Measurements from ENCODE around the gene TBX19.

DNA sequence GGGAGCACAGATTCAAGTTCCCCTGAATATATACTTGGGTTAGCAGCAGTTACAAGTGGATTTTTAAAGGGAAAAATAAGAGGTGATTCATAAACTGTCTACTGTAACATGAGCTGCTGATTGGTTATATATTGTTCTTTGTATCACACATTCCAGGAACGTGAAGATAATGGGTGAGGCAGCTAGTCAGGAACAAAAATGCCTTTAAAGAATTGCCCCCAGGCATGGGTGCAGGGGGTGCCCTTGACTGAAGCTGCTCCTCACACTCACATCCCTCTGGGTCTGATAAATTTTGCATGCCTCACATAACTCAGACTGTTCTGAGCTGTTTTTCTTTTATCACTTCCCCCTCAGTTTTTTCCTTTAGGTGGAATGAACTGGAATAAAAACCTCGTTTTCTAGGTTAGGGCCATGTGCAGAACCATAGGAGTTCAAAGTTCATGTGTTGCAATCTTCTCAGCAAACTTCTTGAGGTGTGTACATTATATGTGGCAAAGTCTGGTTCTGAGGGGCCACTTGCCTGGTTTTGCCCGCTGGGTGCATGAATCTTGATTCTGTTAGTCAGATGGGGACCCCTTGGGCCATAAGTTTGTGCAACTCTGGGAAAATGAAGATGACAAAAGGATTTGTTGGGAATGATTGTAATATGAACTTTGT lies 21.1 kb downstream of the TBX19 start:
- TF ChIP-seq, protein P1, sequence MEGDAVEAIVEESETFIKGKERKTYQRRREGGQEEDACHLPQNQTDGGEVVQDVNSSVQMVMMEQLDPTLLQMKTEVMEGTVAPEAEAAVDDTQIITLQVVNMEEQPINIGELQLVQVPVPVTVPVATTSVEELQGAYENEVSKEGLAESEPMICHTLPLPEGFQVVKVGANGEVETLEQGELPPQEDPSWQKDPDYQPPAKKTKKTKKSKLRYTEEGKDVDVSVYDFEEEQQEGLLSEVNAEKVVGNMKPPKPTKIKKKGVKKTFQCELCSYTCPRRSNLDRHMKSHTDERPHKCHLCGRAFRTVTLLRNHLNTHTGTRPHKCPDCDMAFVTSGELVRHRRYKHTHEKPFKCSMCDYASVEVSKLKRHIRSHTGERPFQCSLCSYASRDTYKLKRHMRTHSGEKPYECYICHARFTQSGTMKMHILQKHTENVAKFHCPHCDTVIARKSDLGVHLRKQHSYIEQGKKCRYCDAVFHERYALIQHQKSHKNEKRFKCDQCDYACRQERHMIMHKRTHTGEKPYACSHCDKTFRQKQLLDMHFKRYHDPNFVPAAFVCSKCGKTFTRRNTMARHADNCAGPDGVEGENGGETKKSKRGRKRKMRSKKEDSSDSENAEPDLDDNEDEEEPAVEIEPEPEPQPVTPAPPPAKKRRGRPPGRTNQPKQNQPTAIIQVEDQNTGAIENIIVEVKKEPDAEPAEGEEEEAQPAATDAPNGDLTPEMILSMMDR (conservative IDR thresholded peaks at IDR 0.05; ENCODE audit: low read depth, low read length), result no peak
- TF ChIP-seq POLR2A (IDR thresholded peaks at IDR 0.05; ENCODE audit: low read depth, low read length) (no peak), BHLHE40 (IDR thresholded peaks at IDR 0.05; ENCODE audit: low read depth, low read length) (0 out of 2 replicates have a peak, but pooled peaks have one; percentile 19), CEBPB (IDR thresholded peaks at IDR 0.05; ENCODE audit: low read depth, low read length) (0 out of 2 replicates have a peak, but pooled peaks have one; percentile 21)
- TF ChIP-seq, protein P2, sequence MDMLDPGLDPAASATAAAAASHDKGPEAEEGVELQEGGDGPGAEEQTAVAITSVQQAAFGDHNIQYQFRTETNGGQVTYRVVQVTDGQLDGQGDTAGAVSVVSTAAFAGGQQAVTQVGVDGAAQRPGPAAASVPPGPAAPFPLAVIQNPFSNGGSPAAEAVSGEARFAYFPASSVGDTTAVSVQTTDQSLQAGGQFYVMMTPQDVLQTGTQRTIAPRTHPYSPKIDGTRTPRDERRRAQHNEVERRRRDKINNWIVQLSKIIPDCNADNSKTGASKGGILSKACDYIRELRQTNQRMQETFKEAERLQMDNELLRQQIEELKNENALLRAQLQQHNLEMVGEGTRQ (IDR thresholded peaks at IDR 0.05; ENCODE audit: low read depth, low read length), result no peak
